GM23248 (cell line): ENCODE data around the gene PDILT. TPM values are rescaled to one million over a fixed set of nuclear protein-coding genes. Genes with fewer than 3 reads are reported as not detected.
"Not testable (repeated sequence)": the region's sequence is repeated elsewhere in the genome, so short reads cannot be mapped to it uniquely, and the experiment has no call there.

Experiments used
- DNase-seq: peaks from one replicate; pipeline ENCODE4 v3.0.0-alpha.2; 2015
- H2AFZ ChIP-seq: fragments of 200-600 bp; sonication (generic); 2 replicates; pipeline ENCODE4 v1.6.1; 2016; ENCODE audit warnings: antibody characterized with exemption
- H3F3A ChIP-seq: fragments of 200-600 bp; sonication (generic); 2 replicates; pipeline ENCODE4 v1.6.1; 2016; ENCODE audit warnings: mild to moderate bottlenecking, antibody characterized with exemption, mixed run types; ENCODE audit not compliant: insufficient read depth
- H3K27ac ChIP-seq: fragments of 200-600 bp; sonication (generic); 2 replicates; pipeline ENCODE4 v1.5.1; 2016; ENCODE audit warnings: mild to moderate bottlenecking
- H3K27me3 ChIP-seq: fragments of 200-600 bp; sonication (generic); replicated peaks from 2 replicates; pipeline ENCODE4 v1.6.1; 2016; ENCODE audit warnings: mild to moderate bottlenecking; ENCODE audit not compliant: insufficient read depth
- H3K36me3 ChIP-seq: fragments of 200-600 bp; sonication (generic); 2 replicates; pipeline ENCODE4 v1.6.1; 2016; ENCODE audit warnings: low read depth, mild to moderate bottlenecking
- H3K4me1 ChIP-seq: fragments of 200-600 bp; sonication (generic); 2 replicates; pipeline ENCODE4 v1.6.1; 2016; ENCODE audit warnings: mild to moderate bottlenecking; ENCODE audit not compliant: insufficient read depth
- H3K4me2 ChIP-seq: fragments of 200-600 bp; sonication (generic); one replicate; pipeline ENCODE4 v1.6.1; 2016; ENCODE audit warnings: mild to moderate bottlenecking; ENCODE audit not compliant: unreplicated experiment
- H3K4me3 ChIP-seq: fragments of 200-600 bp; sonication (generic); 2 replicates; pipeline ENCODE4 v1.5.1; 2016; ENCODE audit warnings: mild to moderate bottlenecking
- H3K79me2 ChIP-seq: fragments of 200-600 bp; sonication (generic); 2 replicates; pipeline ENCODE4 v1.6.1; 2016; ENCODE audit warnings: mild to moderate bottlenecking; ENCODE audit not compliant: insufficient read depth
- H3K9ac ChIP-seq: fragments of 200-600 bp; sonication (generic); 2 replicates; pipeline ENCODE4 v1.6.1; 2016; ENCODE audit warnings: mild to moderate bottlenecking
- H3K9me2 ChIP-seq: fragments of 200-600 bp; sonication (generic); 2 replicates; pipeline ENCODE4 v1.6.1; 2016; ENCODE audit warnings: mixed run types, mild to moderate bottlenecking, moderate library complexity; ENCODE audit not compliant: insufficient read depth
- H3K9me3 ChIP-seq: fragments of 200-600 bp; sonication (generic); one replicate; pipeline ENCODE4 v1.6.1; 2017; ENCODE audit warnings: low read depth
- H4K20me1 ChIP-seq: fragments of 200-600 bp; sonication (generic); 2 replicates; pipeline ENCODE4 v1.6.0; 2016; ENCODE audit not compliant: insufficient read depth
- EZH2 ChIP-seq: fragments of 200-600 bp; sonication (generic); IDR thresholded peaks from 2 replicates; pipeline ENCODE4 v1.6.1; 2018; ENCODE audit warnings: antibody characterized with exemption, mild to moderate bottlenecking; ENCODE audit not compliant: insufficient read depth, poor library complexity, severe bottlenecking
- EZH2phosphoT487 ChIP-seq: fragments of 200-600 bp; sonication (generic); IDR thresholded peaks from 2 replicates; pipeline ENCODE4 v1.6.1; 2018; ENCODE audit warnings: antibody characterized with exemption, moderate library complexity, mild to moderate bottlenecking, low read depth; ENCODE audit not compliant: insufficient read depth
- WGBS, 2 experiments: methylation state at CpG; one replicate each; pipeline ENCODE4 v1.1.6; 2015 to 2017; ENCODE audit warnings: low lambda C conversion rate in 2 of 2, low coverage in 1 of 2; ENCODE audit errors: missing lambda C conversion rate in 2 of 2; 5-methylcytosine and 5-hydroxymethylcytosine counted together
- in situ Hi-C: fragments of 300-500 bp; cut with MboI; formaldehyde crosslinking; loops from 2 replicates; pipeline ENCODE4 v1.15.0; 2020
- polyA plus RNA-seq: library from polyadenylated mRNA; unstranded; fragments of >200 nt; fragmentation: Nextera tagmentation; extraction: Ambion mirVana; gene quantifications from 2 replicates; pipeline ENCODE4 v1.2.1, GENCODE V29; 2016
- total RNA-seq: library from RNA; depleted of rRNA; stranded (reverse); fragments of >200 nt; shearing (Covaris generic); gene quantifications from 2 replicates; pipeline ENCODE4 v1.2.3, GENCODE V29; 2014; rRNA removed

PDILT gene
- total RNA-seq = not detected in 2 replicates
- not detected in 2 replicates for polyA plus RNA-seq

DNA sequence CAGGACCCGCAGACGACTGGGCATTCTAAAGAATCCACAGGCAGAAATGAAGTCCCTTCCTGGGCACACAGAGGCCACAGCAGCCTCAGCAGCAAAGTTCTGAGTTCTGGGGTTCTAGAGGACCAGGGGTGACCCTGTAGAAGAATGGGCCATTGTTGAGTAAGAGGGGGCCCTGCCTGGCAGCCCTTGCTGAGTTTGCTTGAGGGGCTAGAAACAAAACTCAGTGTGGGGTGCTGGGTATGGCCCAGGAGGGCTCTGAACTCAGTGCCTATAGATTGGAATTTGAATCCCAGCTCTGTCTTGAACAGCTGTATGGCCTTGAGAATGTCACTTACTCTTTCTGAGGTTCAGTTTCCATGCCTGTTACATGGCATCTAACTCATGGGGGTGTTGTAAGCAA lies at the start of gene PDILT:
TSS of gene PDILT (minus strand) at position 101 of the 400 bp plus-strand sequence. CDS start 5,437 bp downstream, outside the sequence.
- H3K4me3 ChIP-seq = no peak within 1 kb of the TSS
- H3K9me3 ChIP-seq = no peaks in the 10 kb centered on the region
- no peaks in the 10 kb centered on the region for H3K79me2 ChIP-seq
- no peaks in the 10 kb centered on the region for H3F3A ChIP-seq
- H3K36me3 ChIP-seq = no peaks in the 10 kb centered on the region
- no peak within 1 kb of the TSS for H3K4me2 ChIP-seq
- in situ Hi-C loops = no loop called here
- no peak within 1 kb of the TSS for H3K27ac ChIP-seq
- H3K9ac ChIP-seq = no peak within 1 kb of the TSS
- H3K9me2 ChIP-seq = no peaks in the 10 kb centered on the region
- H3K4me1 ChIP-seq = no peaks in the 10 kb centered on the region
- 56 to 92% methylated on average over 2 of the region's 2 CpGs for WGBS, 2 experiments
- no peak for TF ChIP-seq EZH2
- TF ChIP-seq EZH2phosphoT487 = no peak
- no peaks in the 10 kb centered on the region for H3K27me3 ChIP-seq
- no peak within 1 kb of the TSS for H2AFZ ChIP-seq
- no peak for DNase-seq
- no peaks in the 10 kb centered on the region for H4K20me1 ChIP-seq

DNA sequence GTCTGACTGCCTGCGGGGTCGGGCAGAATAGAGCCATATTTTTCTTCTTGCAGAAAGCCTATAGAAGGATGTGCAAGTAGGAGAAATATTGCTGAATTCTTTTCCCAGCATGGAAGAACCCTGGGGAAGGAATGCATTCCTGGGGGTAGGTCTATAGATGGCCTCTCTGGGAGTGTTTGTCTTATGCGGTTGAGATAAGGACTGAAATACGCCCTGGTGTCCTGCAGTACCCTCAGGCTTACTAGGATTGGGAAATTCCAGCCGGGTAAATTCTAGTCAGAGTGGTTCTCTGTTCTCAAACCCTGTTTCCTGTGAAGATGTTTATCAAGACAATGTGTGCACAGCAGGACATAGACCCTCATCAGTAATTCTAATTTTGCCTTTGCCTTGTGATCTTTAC lies 49.1 kb upstream of the PDILT start:
- H3K9ac ChIP-seq, in situ Hi-C loops, H2AFZ ChIP-seq, H3K4me2 ChIP-seq, H4K20me1 ChIP-seq, H3K27me3 ChIP-seq, H3K9me3 ChIP-seq, H3K27ac ChIP-seq, H3K4me1 ChIP-seq, H3K36me3 ChIP-seq, H3F3A ChIP-seq, H3K9me2 ChIP-seq, H3K4me3 ChIP-seq, H3K79me2 ChIP-seq, DNase-seq: not testable (repeated sequence)
- WGBS, 2 experiments = 26 to 42% methylated on average over 5 of the region's 5 CpGs

DNA sequence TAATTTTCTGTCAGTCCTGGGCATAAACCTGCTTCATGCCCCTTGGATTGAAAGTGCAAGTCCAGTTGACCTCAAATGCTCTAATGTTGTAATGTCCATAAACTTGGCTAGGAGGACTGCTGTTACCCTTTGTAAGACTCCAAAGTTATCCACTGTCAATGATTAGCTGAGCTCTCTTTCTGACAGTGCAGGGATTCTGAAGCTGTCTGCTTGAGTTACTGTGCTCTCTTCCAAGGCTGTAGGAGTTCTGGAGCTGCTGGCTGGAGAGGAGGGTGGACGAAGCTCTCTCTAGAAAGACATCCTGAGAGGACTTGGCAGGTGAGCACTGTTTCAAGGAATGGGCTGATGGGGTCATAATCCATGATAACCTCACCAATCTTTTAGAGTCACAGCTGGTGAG lies 46.8 kb upstream of the PDILT start, which contains the start of gene ACSM2A:
TSS of gene ACSM2A (plus strand) at position 158 of the 400 bp plus-strand sequence. CDS start 8,594 bp downstream, outside the sequence.
- H3F3A ChIP-seq, H3K27me3 ChIP-seq, H3K36me3 ChIP-seq, H3K4me3 ChIP-seq, H3K27ac ChIP-seq, H3K9me3 ChIP-seq, H3K79me2 ChIP-seq, H3K9me2 ChIP-seq, DNase-seq, H3K4me1 ChIP-seq, H3K9ac ChIP-seq, H4K20me1 ChIP-seq, H3K4me2 ChIP-seq, in situ Hi-C loops, H2AFZ ChIP-seq: not testable (repeated sequence)
- 0% methylated on average over 1 of the region's 1 CpG for WGBS, 2 experiments

DNA sequence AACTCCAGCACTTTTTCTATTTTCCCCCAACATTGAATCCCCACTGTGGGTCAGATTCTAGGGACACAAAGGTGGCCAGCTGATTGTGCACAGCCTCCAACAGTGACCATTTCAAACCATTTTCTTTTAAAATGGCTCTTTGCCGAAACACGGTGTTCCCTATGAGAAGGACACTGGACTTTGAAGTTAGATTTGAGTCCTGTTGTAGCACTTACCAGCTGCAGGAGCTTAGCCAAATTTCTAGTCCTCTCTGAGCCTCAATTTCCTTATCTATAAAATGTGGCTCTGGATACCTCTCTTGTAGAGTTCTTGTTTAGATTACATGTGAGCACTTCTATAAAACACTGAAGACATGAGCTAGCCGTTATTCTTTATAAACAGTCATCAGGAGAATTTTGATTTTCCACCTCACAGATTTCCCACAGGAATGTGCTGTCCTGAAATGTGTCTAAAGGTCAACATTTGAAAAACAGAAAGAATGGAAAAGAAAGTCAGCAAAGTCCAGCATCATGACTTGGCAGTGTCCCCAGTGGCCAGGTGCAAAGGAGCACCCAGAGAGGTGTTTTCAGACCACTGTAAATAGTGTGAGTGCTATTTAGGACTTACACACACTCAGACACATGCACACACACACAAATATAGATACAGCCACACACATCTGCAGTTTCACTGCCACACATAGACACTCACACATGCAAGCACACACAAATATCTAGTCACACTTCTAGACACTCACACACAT lies 42.3 kb upstream of the PDILT start:
- H3K9me3 ChIP-seq, H3K4me1 ChIP-seq, in situ Hi-C loops, H3F3A ChIP-seq, H4K20me1 ChIP-seq, H3K27me3 ChIP-seq, H3K9me2 ChIP-seq, H3K36me3 ChIP-seq, H3K4me3 ChIP-seq, H3K4me2 ChIP-seq, H3K9ac ChIP-seq, H3K27ac ChIP-seq, DNase-seq, H2AFZ ChIP-seq, H3K79me2 ChIP-seq: not testable (repeated sequence)
- WGBS, 2 experiments = no CpG with 5 or more reads among the region's 3 CpGs

DNA sequence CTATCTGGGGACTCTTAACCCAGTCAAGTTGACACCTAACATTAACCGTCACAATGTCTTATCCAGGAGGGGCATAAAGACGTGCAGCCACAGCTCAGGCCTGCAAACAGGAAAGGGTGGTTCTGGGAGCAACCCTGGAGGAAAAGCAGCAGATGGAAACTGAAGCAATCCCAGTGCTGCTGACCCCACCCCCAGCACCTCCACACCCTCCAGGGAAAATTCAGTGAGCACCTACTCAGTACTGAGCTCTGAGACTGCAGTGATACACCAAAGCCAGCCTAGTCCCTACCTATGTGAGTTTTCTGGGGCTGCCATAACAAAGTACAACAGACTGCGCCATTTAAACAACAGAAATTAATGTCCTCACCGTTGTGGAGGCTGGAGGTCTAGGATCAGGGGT lies 37.3 kb upstream of the PDILT start:
- H3F3A ChIP-seq, H2AFZ ChIP-seq, H3K9ac ChIP-seq, H3K9me2 ChIP-seq, in situ Hi-C loops, H3K4me2 ChIP-seq, H3K27ac ChIP-seq, H3K4me3 ChIP-seq, H3K27me3 ChIP-seq, DNase-seq, H3K4me1 ChIP-seq, H4K20me1 ChIP-seq, H3K9me3 ChIP-seq, H3K36me3 ChIP-seq, H3K79me2 ChIP-seq: not testable (repeated sequence)
- 36 to 41% methylated on average over 3 to 4 of the region's 4 CpGs for WGBS, 2 experiments
